SKM-1 (cell line): ENCODE data around the gene SYT7.
"Not testable (repeated sequence)": the region's sequence is repeated elsewhere in the genome, so short reads cannot be mapped to it uniquely, and the experiment has no call there.

ENCODE experiments used
- DNase-seq: peaks from one replicate; lab custom pipeline; 2025; ENCODE audit not compliant: unreplicated experiment; lab: John Stamatoyannopoulos, UW

SYT7 gene

GRCh38 chr11:61480994-61481335 lies 99.9 kb downstream of the SYT7 start:
- DNase-seq: no peak

- DNase-seq: no peak
Observed at GRCh38 chr11:61480261-61480993, 100.4 kb downstream of the SYT7 start.

- not testable (repeated sequence) for DNase-seq
Observed at GRCh38 chr11:61479360-61480058, 101.4 kb downstream of the SYT7 start.

- DNase-seq: no peak
Observed at GRCh38 chr11:61477727-61478148, 103.1 kb downstream of the SYT7 start.

- no peak for DNase-seq
Observed at GRCh38 chr11:61477126-61477525, 103.8 kb downstream of the SYT7 start.

- no peak for DNase-seq
Observed at GRCh38 chr11:61476371-61476770, 104.5 kb downstream of the SYT7 start.

GRCh38 chr11:61475433-61475832 lies 105.4 kb downstream of the SYT7 start:
- DNase-seq: no peak

GRCh38 chr11:61474013-61474643 lies 106.7 kb downstream of the SYT7 start:
- no peak for DNase-seq

- DNase-seq: no peak
Observed at GRCh38 chr11:61473370-61474012, 107.4 kb downstream of the SYT7 start.

GRCh38 chr11:61472868-61473267 lies 108.0 kb downstream of the SYT7 start:
- no peak for DNase-seq

- DNase-seq: no peak
Observed at GRCh38 chr11:61472282-61472681, 108.6 kb downstream of the SYT7 start.

- no peak for DNase-seq
Observed at GRCh38 chr11:61468002-61468401, 112.9 kb downstream of the SYT7 start.

GRCh38 chr11:61467602-61468001 lies 113.3 kb downstream of the SYT7 start:
- DNase-seq: not testable (repeated sequence)
